ENCODE data around the gene CDH4. TPM values are rescaled to one million over a fixed set of nuclear protein-coding genes. Genes with fewer than 3 reads are reported as not detected.

The CDH4 gene
- total RNA-seq, 1 donor from 2014 or later = 2.2 TPM

DNA sequence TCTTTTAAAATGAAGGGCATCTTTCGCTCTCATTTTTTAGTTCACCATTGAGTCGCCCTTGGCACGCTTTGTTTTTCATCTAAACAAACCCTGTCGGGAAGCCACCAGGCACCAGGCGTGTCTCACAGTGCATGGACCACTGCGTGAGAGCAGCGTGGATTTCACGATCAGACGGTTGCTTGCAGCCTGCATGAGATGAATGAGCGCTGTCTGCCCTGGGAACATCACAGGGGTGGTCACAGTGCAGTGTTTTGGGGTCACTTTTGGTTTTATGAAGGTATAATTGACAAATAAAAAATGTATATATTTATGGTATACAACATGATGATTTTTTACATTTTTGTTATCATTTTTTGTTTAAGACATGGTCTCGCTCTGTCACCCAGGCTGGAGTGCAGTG is 61.3 kb downstream of the CDH4 start:
- ATAC-seq = no peak
- intact Hi-C loops (cut with DNase I) = no loop called here
- DNase-seq (ENCODE audit: low spot score) = no peak

DNA sequence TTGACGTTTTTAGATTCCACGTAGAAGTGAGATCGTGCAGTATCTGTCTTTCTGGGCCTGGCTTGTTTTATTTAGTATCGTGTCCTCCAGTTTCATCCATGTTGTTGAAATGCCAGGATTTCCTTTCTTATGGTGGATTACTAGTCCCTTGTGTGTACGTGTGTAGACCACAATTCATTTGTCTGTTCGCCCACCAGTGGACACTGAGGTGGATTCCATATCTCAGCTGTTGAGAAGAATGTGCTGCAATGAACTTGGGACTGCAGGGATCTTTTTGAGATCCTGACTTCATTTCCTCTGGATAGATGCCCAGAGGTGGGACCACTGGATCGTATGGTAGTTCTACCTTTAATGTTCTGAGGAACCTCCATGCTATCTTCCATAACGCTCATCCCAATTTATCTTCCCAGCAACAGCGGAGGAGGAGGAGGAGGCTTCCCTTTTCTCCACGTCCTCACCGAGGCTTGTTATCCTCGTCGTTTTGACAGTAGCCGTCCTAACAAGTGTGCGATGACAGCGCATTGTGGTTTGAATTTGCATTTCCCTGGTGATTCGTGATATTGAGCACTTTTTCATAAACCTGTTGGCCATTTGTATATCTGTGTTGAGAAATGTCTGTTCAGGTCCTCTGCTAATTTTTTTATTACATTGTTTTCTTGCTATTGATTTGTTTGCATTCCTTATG is 62.4 kb downstream of the CDH4 start:
- ATAC-seq = no peak
- DNase-seq (ENCODE audit: low spot score) = no peak
- intact Hi-C loops (cut with DNase I) = no loop called here

DNA sequence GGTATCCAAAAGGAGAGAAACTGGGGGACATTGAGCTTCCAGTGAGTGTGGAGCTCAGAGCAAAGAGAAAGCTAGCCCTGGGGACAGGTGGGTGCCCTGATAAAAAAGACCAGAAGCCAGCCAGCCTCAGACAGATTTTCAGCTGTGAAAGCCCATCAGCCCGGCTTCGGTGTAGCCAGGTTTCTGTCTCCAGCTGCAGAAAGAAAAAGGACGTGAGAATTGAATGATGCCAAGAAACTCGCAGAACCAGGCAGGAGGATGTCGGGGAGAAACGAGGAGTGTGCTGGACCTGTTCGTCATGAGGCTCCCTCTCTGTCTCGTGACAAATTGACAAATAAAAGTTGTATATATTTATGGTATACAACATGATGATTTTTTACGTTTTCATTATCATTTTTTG is 63.3 kb downstream of the CDH4 start:
- DNase-seq (ENCODE audit: low spot score) = no peak
- no peak for ATAC-seq
- intact Hi-C loops (cut with DNase I) = no loop called here

DNA sequence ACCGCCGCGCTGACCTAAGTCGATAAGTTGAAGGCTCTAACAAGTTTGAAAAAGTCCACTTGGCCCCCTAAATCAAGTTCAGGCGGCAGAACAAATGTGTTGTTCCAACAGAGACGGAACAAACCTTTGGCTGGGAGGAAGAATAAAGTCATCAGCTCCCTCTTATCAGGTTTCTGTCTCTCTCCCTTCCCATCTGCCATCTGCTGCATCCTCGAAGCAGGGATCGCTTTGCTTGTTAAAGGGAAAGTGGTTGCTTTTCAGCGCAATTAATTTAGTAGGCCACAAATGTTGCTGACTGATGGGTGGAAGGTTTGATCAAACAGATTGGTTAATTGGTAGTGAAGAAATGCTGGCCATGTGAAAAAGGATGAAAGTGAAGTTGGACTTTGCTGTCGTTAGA is 64.3 kb downstream of the CDH4 start:
- ATAC-seq (no peak), DNase-seq (ENCODE audit: low spot score) (no peak)
- intact Hi-C loops (cut with DNase I) = no loop called here

DNA sequence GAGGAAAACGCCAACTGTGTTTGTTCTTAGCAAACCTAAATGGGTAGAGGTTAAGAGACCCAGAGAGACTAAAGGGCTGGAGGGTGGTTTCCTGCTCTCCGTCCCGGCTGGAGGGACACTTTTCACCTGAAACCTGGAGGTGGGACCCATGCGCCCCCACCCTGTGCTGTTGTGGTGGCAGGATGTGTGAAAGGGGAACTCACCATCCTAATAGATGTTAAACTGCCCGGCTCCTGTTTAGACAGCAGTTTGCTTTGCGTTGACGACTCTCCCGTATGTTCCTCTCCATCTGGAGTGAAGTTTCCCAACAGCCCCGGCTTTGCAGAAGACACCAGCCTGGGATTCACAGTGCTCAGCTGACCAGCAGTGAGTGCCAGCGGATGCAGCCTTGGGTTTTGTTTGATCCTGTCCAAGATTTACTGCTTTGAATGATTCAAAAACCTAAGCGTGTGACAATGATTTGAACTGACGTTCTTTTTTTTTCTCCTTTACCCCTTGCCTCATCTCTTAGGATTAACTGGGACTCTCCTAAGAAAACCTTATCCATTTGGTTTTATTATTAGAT is 66.0 kb downstream of the CDH4 start:
- DNase-seq (ENCODE audit: low spot score) (no peak), ATAC-seq (no peak)
- intact Hi-C loops (cut with DNase I) = no loop called here

DNA sequence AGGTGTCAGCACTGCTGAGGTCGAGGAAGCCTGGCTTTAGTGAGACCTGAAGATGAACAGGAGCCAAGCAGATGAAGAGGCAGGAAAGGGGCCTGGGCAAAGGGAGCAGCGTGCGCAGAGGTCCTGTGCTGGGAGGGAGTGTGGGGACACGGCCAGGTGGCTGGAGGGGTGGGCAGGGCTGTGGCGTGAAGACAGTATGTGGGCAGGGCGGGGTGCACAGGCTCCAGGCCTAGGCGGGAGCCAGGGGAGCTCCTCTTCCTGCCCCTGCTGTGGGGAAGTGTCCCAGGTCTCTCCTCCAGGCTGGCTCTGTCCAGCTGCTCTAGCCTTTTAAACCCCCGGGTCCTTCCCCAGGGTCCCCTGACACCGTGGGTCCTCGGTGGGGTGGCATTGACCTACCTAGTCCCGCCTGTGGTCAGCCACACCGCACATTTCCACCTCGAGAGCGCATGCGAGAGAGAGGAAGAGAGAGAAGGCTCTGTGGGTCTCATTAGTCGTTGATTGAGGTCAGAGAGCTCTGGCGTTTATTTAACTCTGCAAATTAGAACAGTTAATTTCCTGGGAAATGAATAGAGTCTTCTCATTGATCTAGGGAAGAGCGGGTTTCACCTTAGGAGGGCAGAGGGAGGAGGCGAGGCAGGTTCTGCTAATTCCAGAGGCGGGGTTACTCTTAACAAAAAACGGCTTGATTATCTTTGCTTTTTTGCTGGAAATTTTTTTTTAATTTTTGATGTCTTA is 68.8 kb downstream of the CDH4 start:
- DNase-seq (ENCODE audit: low spot score) = no peak
- ATAC-seq = no peak
- intact Hi-C loops (cut with DNase I) = no loop called here

DNA sequence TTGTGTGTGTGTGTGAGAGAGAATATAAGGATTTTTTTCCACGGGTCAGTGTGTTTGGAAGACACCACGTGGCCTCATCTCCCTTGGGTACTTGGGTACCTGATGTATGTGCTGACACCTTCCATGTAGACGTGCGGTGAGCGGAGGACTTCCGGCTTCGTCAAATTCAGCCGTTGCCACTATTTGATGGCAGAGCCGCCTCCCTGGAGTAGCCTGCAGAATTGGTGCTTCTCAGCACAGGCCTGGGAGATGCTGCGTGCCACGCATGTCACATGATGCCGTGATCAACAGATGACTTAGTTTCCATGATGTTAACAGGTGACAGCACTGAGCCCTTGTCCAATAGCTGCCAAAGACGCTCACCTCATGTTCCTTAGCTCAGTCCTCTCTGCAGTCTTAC is 69.4 kb downstream of the CDH4 start:
- intact Hi-C loops (cut with DNase I) = no loop called here

DNA sequence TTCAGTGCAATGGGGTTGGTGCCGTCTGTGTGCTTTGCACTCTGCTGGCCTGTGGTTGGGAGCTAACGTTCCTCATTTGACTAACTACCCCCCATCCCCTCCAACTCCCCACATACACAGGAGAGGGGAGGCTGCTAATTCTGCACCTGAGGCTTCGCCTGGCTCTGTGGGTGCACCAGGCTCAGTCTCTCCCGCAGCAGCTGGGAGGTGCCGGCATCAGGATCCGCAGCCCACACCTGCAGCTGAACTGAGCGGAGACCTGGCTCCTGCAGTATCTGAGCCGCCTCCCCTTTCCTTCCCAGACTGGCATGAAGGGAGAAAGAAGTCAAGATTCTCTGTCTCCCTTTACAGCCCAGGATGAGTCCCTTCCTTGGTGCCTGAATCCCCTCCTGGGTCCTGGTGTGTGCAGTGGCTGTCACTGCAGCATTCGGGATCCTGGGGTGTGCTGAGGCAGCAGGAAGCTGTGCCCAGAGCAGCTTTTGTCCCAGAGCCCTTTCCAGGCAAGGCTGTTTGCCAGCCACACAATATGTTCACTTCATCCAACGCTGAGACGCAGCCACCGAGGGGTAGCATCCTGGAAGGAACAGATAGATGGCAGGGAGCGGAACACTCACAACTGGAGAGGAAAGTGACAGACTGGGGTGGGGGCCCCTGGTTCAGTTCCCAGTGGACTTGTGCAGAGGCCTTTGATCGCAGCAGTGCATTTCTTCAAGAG is 70.2 kb downstream of the CDH4 start:
- no peak for ATAC-seq
- DNase-seq (ENCODE audit: low spot score) = no peak
- intact Hi-C loops (cut with DNase I) = no loop called here

More for the DNA sequence above, 69.4 kb downstream of the CDH4 start:
- no peak for ATAC-seq
- DNase-seq (ENCODE audit: low spot score) = no peak

DNA sequence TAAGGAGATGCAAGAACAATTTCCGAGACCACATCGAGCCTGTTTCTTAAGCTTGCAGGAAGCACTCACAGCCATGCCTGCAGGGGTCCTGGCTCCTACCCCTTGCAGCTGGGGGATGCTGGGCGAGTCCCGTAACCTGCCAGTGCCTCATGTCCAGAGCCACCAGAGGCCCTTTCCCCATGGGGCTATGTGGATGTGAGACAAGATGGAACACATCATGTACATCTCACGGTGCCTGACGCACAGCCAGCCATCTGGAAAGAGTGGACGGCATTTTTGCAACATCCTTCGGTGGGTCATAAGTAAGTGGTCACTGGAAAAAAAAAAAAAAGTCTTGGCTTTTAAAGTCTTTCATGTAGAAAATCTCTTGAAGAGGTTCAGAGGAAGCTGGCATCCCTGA is 72.8 kb downstream of the CDH4 start:
- intact Hi-C loops (cut with DNase I) = no loop called here
- DNase-seq (ENCODE audit: low spot score) (no peak), ATAC-seq (no peak)

DNA sequence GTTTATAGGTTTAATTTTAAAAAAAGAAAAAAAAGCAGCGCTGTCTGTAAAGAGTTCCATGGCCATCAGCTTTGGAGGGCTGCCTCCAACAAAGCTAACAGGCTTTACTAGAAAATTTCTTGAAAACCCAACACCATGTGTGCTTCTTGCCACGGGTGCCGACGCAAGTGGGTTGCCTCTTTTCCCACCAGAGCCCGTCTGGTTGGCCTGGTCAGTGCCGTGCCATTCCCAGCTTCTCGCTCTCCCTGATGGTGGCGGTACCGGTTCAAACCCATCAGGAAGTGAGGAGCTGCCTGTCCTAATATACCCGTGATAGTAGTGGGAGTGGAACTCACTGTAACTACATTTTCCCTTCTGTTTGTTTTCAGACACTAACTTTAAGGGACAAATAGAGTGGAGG is 73.7 kb downstream of the CDH4 start:
- no peak for ATAC-seq

DNA sequence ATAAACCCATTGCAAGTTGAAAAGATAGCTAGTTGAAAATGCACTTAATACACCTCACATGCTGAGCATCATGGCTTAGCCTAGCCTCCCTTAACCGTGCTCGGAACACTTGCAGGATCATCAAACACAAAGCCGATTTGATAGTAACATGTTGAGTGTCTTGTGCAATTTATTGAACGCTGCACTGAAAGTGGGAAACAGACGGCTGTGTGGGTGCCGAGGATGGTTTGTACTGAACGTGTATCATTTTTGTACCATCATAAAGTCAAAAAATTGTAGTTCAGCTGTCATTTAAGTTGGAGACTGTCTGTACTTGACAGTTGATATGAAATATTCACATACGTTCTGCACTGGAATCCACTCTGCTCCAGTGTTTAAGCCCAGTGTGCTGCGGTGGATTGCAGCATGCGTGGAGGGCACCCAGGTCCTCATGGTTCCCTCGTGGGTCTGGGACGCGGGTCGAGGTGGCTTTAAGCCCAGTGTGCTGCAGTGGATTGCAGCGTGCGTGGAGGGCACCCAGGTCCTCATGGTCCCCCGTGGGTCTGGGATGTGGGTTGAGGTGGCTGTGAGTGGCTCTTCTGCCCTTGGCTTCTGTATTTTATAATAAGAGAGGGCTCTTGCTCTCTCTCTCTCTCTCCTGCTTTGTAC is 77.0 kb downstream of the CDH4 start:
- DNase-seq (ENCODE audit: low spot score) = no peak
- ATAC-seq = no peak
- intact Hi-C loops (cut with DNase I) = no loop called here

More for the DNA sequence above, 73.7 kb downstream of the CDH4 start:
- intact Hi-C loops (cut with DNase I) = no loop called here
- no peak for DNase-seq (ENCODE audit: low spot score)

DNA sequence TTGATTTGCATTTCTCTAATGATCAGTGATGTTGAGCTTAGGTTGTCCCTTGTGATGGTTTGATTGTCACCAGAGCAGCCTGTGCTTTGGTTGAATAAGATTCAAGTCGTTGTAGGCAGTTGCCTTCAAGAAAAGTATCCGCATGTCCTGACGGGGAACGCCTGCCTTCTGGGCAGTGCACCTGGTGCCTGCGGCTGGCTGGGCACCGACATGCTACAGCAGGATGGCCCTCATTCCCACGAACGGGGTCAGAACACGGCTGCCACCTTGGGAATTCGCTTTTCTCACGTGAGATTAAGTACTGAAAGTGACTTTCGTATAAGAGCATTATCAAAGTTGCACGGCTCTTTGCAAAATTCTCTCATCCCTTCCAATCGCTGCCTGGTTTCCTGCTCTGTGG is 78.4 kb downstream of the CDH4 start:
- intact Hi-C loops (cut with DNase I) = no loop called here
- no peak for DNase-seq (ENCODE audit: low spot score)
- no peak for ATAC-seq

DNA sequence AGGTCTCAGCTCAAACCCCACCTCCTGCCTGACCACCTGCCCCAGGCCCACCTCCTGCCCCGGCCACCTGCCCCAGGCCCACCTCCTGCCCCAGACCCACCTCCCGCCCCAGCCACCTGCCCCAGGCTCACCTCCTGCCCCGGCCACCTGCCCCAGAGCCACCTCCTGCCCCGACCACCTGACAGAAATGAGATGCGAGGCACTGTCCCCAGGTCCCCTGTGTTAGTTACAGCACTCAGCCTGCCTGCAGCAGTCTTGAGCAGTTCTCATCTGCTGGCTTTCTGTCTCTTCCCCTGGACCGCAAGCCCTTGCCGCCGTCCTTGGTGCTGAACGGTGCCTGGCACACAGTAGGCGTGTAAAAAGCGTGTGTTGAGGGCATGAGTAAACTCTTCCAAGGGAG is 79.5 kb downstream of the CDH4 start:
- no peak for DNase-seq (ENCODE audit: low spot score)
- intact Hi-C loops (cut with DNase I) = no loop called here
- ATAC-seq = peak; percentile 58

DNA sequence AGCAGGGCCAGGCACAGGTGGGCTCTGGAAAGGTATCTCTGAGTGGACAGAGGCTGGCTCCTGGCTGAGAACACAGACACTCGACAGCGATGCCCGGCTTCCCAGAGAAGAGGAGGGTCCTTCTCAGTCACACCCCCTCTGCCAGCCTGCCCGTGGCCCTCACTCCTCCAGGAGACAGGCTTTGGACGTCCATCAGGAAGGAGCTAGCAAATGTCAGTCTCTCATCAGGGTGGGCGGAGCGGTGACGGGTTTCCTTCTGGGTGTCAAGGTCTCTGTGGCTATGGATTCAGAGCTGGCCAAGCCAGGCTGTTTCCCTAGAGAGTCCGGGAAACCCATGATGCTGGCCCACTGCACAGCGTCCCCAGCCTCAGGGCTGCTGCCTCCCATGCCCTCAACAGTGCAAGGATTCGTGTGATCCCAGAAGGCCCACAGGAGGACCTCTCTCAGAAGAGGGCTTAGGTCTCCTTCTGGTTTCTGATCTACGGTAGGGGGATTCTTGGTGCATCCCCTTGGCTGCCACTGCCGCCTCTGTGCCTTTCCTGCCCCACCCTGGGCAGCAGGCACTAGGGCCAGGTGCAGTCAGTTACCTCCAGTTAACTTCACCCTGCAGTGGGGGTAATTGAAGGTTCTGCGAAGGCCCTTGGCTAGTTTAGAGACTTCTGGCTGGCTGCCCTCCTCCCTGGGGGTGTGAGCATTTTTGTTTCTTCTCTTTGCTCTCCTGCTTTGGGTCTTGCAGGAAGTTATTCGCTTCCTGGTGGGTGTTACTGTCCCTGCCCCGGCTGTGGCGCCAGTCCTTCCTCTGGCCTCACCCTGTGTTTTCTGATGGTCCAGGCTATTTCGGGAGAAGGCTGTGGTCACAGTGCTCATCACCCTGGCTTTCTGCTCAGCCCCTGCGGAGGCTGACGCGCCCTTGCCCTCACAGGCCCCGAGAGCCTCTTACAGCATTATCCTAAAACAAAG is 80.2 kb downstream of the CDH4 start:
- intact Hi-C loops (cut with DNase I) = no loop called here
- ATAC-seq = no peak
- no peak for DNase-seq (ENCODE audit: low spot score)

DNA sequence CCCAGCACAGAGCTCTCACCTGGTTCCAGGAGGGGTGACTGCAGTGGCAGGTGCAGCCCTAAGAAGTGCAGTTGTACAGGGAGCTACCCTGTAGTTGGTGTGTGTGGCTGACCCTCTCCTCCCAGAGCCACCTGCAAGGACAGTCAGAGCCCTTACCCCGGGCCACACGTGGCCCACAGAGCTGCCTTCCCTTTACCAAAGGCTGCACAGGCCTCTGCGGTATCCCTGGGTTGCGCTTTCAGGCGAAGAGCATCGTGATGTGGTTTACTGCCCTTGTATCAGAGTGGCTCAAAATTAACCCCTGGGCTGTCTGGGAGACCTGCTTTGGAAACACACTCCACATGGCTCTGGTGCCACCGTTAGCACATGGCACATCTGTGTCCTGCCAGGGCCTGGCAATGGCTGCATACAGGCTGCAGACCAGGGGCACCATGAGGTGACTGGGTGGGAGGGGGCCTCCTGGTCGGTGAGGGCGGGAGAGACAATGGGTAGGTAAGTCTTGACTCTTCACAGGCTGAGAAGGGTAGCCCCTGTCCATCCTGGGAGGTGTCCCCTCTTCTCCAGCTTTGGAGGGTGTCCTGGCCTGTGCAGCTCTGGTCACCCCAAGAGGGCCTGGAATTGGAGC is 81.5 kb downstream of the CDH4 start:
- no peak for DNase-seq (ENCODE audit: low spot score)
- no peak for ATAC-seq
- intact Hi-C loops (cut with DNase I) = no loop called here

DNA sequence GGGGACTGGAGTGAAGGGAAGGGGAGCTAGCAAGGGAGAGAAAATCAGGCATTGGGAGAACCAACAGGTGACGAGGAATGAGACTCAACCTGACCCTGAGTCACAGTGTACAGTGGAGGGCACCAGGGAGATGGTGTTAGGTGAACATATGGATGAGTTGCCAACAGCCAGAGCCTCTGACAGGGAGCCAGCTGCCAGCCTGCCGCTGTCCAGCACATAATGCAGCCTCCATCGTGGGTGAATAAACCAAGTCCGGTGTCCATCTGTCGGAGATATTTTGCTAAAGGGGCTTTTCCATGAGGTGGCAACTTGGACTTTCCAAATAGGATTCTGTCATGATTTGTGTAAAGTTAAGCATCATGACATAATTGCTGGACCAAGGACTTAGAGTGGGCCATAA is 88.1 kb downstream of the CDH4 start:
- DNase-seq (ENCODE audit: low spot score) (no peak), ATAC-seq (no peak)
- intact Hi-C loops (cut with DNase I) = no loop called here

DNA sequence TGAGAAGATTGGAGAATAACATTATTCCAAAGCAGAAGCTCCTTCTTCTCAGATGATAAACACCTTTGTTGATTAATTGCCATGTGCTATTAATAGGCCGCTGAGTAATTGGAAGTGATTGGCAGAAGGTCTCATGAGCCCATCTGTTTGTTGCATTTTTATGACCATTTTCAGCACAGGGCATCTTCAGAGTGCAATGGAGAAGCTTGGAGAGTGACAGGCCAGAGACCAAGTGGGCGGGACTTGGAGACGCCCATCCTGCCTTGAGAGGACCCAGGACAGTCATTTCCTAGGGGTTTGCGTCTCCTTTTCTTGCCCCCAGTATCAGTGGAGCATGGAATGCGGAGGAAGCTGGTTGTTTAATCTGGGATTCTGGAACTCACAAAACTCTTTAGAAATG is 89.5 kb downstream of the CDH4 start:
- intact Hi-C loops (cut with DNase I) = no loop called here

DNA sequence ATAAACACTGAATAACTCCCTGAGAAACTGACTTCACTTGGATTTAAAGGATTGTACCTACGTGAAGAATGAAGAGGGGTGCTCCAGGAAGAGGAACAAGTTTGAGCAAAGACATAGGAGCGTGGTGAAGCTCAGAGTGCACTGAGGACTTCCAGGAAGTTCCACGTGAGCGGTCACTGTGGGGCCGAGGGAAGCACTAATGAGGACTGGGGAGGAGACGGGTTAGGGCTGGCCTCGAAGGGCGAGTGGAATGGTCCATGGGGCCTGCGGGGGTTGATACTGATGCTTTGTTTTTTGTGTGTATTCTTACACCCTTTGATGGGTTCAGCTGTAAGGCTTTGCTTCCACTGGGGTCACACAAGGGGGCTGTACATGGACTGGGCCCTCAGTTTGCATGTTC is 91.9 kb downstream of the CDH4 start:
- ATAC-seq = no peak
- intact Hi-C loops (cut with DNase I) = no loop called here
- no peak for DNase-seq (ENCODE audit: low spot score)

More for the DNA sequence above, 89.5 kb downstream of the CDH4 start:
- no peak for ATAC-seq
- no peak for DNase-seq (ENCODE audit: low spot score)
